GM19324 (cell line): Measurements from ENCODE around the gene TIMM22.

Experiments
- ATAC-seq: cut with Tn5 transposase; IDR thresholded peaks from one replicate; pipeline ENCODE4 v1.9.1; 2021; ENCODE audit warnings: mild to moderate bottlenecking, moderate library complexity; ENCODE audit not compliant: unreplicated experiment, low FRiP score

Gene TIMM22

DNA sequence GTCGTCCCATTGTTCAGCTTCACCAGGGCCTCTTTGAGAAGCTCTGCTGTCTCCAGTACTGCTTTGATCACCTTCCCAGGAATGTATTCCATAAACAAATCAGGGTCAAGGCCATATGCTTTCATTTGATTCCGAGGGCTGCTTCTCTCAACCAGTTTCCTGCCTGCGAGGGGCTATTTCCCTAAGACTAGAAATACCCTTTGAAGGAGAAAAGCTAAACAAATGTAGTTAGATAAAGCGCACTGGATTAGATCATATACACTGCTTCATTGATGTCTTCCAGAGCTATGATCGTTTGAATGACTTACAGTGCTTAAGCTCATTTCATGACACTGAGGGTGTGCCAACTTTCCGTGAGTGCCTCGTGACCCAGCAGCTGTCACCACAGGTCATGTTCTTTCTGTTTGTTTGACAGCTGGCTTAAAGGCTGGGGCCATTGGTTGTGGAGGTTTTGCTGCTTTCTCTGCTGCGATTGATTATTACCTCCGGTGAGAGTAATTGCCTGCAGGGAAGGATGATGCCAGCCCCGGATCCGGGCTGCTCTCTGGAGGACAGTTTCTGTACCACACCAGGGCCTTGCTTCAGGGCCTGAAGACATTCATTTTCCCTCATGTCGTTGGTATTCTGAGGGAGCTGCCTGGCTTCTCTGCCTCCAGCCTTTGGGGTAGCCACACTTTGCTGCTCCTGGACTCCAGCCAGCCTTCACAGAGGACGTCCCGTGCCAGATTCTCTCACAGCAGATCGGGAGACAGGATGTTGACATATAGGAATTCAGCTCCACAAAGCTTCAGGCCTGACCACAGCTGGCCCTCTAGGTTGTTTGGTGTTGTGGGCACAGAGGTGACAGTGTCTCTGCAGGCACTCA, 3.9 kb downstream of the TIMM22 start:
- ATAC-seq = no peak

DNA sequence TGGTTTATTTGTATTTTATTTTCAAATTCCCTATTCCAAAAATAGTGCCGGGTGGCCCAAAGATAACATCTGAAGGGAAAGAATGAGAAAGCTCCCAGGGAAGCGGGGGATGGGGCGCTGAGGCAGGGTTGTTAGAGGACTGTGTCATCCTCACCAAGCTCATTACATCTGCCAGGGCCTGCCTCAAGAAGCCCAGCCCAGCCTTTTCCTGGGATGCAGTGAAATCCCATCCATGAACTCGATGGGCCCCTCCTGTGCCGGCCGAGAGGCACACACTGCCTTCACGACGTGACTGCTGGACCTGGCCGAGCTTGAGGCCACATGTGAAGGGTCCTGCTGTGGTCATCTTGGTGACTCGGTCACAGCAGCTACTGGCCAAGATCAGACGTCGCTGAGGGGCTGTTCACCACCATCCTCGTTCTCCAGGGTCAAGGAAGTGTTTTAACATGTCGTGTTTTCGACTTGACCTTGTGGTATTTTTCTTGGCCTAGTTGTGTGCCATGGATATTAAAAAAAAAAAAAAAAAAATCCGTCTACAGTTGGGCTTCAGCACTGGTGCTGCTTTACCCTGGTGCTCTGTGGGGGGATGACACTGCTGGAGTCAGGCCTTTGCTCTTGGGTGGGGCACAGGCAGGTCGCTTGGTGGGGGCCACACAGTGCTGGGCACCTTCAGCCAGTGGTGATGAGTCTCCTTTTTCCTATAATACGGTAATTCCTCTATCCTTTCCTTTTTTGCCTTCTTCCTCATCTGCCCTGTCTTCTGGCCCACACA, 4.9 kb downstream of the TIMM22 start:
- ATAC-seq = no peak

DNA sequence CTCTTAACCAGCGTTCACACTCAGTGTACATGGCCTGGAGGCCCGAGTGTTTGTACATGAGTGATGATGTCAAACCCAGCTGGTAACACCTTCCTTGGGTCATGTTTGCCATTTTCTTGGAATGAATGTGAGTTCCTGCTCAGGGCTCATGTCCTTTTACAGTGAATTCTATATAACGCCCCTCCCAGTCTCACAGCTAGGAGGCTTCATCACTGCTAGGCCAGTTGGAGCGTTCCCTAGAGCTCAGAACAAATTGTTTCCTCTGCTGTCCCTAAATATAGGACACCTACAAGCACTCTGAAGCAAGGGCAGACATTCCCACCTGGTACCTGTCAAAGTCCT, 5.5 kb downstream of the TIMM22 start:
- ATAC-seq = no peak

DNA sequence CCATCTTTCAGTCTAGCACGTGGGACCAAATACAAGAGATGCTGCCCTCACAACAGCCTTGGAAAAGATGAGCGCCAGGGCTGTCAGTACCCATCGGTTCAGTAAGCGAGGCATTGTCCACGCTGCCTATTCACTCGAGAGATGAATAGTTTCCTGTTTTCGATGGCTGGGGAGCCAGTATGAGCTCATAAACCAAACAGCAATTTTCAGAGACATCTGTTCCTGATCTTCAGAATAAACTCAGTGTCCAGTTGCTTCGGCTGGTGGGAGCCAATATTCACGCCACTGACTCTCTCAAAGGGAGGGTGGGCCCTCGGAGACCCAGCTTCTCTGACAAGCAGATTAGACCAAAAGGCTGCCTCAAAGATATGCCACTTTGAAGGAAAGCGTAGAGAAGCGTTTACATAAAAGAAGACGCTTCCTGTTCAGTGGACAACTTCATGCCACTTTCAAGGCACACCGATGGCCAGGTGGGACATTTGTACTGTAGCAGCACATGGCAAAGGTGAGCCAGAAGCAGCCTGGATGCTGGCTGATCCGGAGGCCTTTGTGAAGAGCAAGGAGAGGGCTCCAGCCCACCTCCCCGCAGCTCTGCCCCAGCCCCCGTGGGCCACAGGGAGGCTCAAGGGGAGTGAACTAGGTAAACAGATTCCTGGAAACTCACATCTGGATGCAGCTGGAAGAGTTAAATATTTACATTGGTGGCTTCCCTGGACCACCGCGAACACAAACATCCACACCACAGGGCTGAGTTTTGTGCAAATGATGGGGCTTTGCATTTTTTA, 6.0 kb downstream of the TIMM22 start:
- no peak for ATAC-seq

DNA sequence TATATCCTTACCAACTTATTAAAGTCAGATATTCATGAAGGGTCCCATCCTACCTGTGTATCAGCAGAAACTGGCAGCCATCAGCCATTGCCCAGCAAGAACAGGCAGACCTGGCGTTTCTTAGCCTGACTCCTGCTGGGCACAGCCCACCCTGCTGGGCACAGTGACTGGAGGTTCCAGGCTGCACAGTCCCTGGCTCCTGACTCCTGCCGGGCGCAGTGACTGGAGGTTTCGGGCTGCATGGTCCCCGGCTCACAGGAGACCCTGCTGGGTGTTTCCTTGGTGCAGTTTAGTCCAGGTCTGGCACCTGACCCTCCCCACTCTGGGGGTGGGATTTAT, 6.7 kb downstream of the TIMM22 start:
- ATAC-seq = no peak

DNA sequence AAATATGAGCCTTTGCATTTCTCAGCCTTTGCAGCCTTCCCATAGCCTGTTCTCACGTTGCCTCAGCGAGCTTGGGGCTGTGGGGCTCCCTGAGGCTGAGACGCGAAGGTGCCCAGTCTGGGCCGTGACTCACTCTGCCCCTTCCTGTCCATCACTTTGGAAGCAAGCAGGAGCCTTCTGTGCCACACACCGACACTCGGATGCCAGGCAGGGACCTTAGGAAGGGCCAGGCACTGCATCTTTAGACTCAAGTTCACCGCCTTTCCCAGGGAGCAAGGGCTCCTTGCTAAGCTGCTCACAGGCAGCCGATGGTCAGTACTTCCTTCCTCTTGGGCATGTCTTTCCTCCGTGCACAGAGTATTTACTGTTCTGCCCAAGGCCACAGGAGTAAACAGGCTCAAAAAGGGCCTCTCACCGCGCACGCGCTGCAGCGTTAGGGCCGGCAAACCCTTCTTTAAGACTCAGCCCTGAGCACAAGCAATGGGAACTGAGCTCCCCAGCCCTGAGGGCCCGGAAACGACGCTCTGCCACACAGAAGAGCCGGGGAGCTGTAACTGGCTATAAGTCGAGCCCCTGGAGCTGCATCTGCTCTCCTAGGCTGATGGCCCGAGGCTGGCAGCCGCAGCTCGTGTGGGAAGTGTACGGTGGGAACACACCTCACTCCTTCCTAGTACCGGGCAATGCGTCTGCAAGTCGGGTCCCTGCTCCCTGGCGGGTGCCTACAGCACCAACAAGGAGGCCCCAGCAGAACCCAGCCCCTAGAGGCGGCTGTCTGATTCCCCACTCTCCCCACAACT, 7.2 kb downstream of the TIMM22 start:
- no peak for ATAC-seq

DNA sequence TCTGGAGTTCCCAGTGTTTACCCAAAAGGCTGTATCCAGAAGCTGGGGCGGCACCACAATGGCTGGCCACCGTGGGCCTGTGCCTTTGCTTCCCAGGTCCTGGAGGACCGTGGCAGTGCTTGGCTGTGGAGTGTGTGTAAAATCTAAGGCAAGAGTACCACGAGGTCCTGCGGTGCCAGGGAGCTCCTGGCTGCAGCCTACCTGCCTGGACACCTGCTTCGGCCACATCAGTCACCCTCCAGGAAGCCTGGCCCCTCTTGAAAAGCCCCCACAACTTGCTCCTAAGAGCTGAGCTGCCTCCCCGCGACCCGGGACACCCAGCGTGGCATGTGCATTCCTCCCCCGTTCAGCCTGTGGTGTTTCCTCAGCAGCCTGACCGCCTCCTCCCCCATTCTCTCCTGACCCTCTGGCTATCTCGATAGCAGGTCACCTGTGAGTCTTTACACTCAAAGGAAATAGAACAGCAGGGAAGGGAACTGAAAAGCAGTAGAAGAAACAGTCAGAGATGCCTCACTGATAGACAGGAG, 7.9 kb downstream of the TIMM22 start:
- ATAC-seq = no peak

DNA sequence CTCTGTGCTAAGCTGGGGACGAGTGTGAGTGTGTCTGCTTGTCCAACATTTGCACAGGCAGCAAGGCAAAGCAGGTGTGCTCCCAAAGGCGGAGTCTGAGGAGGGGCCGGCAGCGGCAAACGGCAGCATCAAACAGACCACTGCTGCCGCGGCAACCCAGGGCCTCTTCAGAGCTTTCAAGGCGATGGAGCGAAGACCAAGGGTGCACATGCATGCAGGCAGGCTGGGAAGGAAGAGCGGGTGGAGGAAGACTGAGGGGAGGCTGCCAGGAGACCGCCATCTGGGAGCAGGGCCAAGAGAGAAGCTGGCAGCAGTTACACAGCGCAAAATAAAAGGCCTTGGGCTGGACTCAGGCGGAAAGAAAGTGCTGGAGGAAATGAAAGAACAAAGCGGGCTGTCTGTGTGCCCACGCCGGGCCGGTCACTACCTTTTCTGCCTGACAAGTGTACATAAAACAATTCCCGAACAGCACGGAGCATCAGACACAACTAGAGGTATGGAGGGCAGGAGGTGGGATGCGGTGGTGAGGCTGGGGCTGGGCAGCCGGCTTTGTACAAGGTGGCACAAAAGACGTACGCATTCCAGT, 8.5 kb downstream of the TIMM22 start:
- ATAC-seq = no peak

DNA sequence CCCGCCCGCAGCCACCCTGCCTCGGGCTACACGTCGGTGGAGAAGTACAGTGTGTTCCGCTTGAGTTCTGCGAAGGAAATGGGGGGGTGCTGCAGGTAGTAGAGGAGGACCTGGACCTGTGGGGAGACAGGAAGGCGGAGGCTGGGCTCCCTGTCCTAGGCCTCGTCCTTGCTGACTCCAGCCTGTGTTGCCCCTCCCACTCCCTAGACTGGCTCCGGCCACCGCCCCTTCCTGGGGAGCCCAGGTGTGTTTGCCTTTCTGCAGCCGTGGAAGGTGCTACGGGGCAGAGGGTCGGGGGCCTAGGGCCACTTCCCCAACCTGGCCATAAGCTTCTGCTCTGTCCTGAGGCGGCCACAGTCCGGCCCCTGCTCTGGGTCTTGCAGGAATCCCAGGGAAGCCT, 9.1 kb downstream of the TIMM22 start:
- no peak for ATAC-seq

DNA sequence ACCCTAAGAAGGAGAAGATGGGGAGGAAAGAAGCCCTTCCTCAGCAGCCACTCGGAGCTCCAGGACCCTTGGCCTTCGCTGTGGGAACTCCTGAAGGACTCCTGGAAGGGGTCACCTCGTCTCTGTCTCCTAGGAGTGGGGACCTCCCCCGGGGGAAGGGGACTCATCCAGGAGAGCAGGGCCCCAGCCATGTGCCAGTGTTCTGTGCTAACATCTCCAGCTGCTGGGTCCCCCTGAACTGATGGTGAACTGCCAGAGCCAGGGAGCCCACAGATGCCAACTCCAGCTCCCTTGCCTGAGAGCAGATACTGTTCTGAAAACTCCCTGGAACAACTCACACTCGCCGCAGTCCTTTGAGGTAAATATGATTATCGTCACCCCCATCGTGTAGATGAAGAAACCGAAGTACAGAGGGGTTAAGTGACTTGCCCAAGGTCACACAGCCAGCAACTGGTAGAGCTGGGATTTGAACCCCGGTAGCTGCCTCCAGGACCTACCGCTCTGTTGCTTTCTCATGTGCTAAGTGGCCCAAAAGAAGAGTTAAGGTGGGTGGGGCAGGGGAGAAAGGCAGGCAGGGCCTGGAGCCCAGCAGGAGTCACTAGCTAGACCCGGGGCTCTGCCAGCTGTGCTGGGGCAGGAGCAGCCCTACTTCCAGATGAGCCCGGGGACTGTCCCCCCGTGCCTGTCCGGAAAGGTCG, 10.5 kb downstream of the TIMM22 start:
- ATAC-seq = no peak

DNA sequence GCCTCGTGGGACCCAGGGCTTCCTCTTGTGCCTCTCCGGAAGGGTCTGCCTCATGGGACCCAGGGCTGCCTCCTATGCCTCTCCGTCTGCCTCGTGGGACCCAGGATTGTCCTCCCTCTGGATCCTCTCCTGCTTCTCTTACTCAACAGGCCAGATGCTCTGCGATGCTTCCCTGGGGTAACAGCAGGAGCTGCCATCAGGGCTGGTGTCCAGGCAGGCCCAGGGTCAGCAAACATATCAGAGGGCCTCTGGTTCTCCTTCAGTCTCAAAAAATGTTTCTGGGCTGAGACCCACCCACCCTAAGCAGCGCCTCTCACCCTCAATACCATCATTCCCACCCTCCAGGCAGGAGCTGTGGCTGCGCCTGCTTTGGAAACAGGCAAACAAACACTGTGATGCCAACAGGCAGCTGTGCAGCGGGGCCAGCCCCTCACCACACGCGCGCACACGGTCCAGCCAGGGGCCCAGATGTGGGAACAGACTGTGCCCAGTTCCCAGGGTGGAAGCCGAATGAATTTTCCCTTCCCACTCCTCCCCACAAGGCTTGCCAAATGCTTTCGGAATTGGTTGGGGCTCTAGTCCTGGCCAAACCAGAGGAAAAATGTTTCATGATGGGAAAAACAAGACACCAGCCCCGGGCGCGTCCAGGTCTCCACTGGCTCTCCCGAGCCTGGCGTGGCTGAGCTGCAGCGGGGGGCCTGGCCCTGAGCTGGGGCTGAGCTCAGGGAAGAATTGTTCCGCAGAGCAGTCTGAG, 11.3 kb downstream of the TIMM22 start:
- no peak for ATAC-seq

DNA sequence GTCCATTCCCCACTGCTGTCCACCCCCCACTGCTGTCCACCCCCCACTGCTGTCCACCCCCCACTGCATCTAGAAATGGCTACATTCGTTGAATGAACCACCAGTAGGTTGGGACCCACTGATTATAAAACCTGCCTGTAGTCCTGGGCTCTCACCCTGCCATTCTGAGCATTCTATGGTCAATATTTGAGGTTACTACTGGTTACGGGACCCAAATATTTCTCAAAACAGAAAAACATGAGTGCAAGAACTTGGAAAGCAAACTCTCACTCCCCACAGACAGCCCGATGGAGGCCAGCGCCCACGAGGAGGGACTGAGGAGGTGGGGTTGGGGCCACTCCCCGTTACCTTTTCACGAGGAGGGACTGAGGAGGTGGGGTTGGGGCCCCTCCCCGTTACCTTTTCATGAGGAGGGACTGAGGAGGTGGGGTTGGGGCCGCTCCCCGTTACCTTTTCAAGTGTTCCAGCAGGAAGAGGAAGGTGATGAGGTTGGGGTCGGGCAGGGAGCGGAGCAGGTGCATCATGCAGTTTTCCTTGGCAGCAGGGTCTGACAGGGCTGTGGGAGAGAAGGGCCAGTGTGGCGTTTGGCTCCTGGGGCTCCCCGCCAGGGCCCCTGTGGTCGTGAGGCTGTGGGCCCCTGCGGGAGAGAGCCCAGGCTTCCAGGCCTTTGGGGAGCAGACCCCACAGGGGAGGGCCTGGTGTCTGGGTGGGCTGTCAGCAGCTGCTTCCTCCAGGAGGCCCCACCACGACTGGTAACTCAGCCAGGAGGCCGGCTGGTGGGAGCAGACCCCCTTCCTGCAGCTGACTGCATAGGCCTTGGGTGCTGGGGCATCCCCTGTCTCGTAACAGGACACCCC, 12.5 kb downstream of the TIMM22 start:
- ATAC-seq = no peak

DNA sequence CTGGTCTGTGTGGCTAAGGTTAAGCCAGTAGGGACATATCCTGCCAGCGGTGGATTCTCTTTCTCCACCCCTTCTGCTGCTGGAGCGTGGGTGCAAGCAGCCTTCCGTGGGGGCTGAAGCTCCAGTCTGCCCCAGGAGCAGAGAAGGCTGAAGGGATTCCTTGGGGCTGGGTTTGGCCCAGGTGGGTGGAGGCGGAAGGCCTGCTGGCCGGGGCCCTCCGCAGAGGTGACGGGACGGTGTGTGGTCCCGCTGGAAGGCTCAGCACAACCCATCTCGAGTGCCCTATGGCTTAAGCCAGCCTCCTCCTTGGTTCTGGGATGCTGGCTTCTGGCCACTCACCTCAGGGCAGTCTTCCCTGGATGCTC, 13.1 kb downstream of the TIMM22 start:
- ATAC-seq = no peak

DNA sequence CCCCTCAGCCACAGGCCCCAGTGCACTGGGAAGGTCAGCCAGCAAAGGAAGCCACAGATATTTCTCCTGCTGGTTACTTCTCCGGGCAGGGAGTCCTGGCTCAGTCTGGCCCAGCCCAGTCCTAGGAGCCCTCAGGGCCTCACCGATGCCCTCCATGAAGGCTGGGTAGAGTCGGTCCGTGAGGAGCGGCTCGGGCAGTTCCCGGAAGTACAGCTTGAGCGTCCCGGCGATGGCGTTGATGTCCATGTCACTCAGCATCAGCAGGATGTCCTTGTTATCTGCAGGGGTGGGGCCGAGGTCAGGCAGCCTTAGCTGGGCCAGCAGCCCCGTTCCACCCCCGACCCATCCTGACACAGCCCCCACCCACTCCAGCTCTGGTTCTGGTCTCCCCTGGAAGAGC, 13.7 kb downstream of the TIMM22 start:
- no peak for ATAC-seq

DNA sequence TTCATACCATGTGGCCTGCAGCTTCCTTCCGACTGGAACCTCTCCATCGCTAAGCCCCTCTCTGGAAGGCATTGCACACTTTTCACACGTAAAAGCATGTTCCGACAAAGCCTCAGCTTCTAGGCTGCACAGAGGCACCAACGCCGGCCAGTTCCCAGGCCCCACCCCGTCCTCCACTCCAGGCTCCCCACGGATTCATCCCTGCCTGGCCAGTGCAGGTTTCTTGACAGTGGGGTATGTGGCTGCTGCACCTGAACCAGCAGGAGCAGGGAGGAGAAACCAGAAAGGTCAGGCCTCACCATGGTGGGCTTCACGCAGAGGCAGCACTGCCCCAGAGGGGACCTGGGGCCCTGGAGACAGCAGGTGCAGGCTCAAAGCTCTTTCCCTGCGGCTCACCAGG, 14.2 kb downstream of the TIMM22 start:
- ATAC-seq = no peak

DNA sequence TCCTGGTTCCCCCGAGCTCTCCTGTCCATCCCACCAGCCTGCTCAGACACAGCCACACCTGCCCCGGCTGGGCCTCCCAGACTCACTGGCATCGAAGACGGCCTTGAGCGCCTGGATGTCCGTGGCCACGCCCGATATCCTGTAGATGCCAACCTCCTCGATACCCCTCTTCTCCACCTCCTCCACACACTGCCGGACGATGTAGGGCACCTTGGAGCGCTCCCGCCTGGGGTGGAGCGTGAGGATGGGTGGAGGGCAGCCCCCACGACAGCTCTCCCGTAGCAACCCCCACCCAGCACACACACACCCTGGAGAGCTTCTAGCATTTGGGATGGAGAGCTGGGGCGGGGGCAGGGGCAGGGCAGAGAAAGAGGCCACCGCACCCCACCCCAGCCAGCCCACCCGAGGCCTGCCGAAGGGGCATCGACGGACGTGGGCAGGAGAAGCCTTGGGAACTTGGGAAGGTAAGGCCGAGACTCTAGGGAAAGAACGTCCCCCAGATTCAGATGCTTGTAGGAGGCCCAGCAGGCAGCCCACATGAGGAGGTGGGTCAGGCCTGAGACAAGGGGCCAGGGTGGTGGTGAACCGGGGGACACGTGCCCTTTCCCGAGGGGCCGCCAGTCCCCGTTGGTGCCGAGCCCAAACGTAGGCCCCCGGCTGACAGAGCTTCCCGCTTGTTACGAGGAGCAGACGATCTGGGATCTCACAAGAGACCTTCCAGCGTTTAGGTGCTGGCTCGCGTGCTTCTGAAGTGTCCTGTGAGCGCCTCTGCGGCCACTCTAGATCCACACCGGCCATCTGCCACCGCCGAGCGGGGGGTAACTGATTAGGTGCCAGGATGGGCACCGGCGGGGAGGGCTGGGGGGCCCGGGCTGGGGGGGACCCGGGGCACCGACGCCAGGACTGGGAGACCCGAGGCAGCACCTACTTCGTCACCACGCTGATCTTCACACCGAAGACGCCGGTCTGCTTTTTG, 15.1 kb downstream of the TIMM22 start:
- ATAC-seq = no peak
